ENCODE data around the gene TBPL1.

The TBPL1 gene

GRCh38 chr6:133953634-133954415 lies 801 bp downstream of the TBPL1 start:
- DNase-seq (ENCODE audit: extremely low read depth, low read depth), result no peak
- H3K4me3 ChIP-seq (replicated peaks; ENCODE audit: low read depth, low read length), result peak overlapping the region; percentile 70
- TF ChIP-seq, protein P1, sequence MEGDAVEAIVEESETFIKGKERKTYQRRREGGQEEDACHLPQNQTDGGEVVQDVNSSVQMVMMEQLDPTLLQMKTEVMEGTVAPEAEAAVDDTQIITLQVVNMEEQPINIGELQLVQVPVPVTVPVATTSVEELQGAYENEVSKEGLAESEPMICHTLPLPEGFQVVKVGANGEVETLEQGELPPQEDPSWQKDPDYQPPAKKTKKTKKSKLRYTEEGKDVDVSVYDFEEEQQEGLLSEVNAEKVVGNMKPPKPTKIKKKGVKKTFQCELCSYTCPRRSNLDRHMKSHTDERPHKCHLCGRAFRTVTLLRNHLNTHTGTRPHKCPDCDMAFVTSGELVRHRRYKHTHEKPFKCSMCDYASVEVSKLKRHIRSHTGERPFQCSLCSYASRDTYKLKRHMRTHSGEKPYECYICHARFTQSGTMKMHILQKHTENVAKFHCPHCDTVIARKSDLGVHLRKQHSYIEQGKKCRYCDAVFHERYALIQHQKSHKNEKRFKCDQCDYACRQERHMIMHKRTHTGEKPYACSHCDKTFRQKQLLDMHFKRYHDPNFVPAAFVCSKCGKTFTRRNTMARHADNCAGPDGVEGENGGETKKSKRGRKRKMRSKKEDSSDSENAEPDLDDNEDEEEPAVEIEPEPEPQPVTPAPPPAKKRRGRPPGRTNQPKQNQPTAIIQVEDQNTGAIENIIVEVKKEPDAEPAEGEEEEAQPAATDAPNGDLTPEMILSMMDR (IDR thresholded peaks at IDR 0.05; ENCODE audit: low read depth, low read length, missing control alignments), result no peak

DNA sequence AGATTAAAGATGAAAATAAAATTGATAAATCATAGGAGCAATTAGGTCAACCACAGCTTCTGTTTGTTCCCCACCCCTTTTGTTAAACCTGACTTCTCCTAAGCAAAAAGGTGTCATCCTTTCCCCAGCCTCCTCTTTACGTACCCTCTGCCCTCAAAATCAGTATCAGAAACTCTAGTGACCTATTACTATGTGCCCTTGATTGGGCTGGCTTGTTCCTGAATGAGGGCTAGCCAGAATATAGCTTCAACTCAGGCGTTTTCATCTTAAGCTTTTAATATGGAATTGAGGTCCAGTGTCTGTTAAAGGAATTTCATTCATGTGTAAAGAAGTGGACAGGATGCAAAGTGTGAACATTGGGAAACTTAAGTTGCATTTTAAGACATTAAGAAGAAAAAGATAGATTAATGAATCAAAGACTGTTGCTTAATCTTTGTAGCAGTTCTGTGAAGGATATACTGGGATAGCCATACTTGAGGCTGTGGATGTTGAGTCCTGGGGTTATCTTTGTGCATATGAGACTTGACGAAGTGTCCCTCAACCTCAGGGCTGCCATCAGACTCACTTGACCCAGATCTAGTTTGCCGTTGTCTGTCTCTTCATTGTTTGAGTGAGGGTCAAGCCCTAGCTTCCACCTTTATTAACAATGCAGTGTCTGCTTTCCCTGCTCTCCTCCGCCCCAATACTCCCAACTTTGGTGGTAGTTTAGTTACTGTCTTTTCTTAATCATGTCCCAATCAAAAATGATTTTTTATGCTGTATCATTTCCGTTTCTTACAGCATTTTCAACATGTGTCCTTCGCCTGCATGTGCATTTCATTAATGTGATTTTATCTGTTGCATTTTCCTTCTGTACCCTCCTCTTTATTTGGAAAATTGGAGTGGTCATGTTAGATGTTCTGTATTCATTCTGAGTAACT lies 1.9 kb downstream of the TBPL1 start:
- no peak for DNase-seq (ENCODE audit: extremely low read depth, low read depth)
- peak overlapping the region; percentile 70 for H3K4me3 ChIP-seq (replicated peaks; ENCODE audit: low read depth, low read length)
- TF ChIP-seq, protein P1 (IDR thresholded peaks at IDR 0.05; ENCODE audit: low read depth, low read length, missing control alignments), result no peak

DNA sequence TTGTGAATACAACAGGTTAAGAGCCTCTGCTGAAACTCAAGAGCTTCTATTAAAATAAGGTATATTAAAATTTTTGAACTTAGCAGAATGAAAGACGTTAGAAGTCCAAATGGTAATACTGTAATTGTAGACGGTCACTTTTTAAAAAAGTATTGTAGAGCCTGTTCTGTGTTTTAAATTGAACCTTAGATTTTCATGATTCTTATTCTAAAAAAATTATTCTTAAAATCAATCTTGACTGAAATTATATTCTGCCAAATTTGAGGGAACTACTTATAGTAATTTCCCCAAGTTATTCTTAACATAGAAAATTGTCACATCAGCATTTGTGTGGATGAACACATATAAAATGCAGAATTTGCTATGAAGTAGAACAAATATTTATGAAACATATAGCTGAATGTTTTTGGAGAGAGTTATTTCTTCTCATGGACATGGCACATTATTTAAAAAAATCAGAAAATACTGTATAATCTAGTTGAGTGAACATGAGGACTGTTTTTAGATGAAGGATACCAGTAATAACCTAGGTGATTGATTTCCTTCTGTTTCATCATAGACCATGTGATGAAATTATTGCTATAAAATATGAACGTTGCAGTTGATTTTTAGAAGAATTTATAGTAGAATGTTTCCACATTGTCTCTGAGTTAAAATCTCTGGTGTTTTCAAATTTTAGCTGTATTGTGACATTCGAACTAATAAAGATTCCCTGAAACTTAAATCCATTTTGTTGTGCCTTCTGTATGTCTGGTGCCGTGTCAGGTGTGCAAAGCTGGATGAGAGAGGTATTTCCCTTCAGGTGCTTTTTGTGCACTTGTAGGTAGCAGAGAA lies 2.8 kb downstream of the TBPL1 start:
- no peak for DNase-seq (ENCODE audit: extremely low read depth, low read depth)
- TF ChIP-seq, protein P1 (IDR thresholded peaks at IDR 0.05; ENCODE audit: low read depth, low read length, missing control alignments), result no peak
- no peak overlapping the region for H3K4me3 ChIP-seq (replicated peaks; ENCODE audit: low read depth, low read length)

- H3K4me3 ChIP-seq (replicated peaks; ENCODE audit: low read depth, low read length), result no peak overlapping the region
- TF ChIP-seq, protein P1 (IDR thresholded peaks at IDR 0.05; ENCODE audit: low read depth, low read length, missing control alignments), result no peak
- no peak for DNase-seq (ENCODE audit: extremely low read depth, low read depth)
Measured at GRCh38 chr6:133956416-133957049, 3.5 kb downstream of the TBPL1 start.

GRCh38 chr6:133957227-133957626 lies 4.2 kb downstream of the TBPL1 start:
- DNase-seq (ENCODE audit: extremely low read depth, low read depth), result no peak
- TF ChIP-seq, protein P1 (IDR thresholded peaks at IDR 0.05; ENCODE audit: low read depth, low read length, missing control alignments), result no peak
- H3K4me3 ChIP-seq (replicated peaks; ENCODE audit: low read depth, low read length), result no peak overlapping the region

GRCh38 chr6:133957780-133958242 lies 4.8 kb downstream of the TBPL1 start:
- TF ChIP-seq, protein P1 (IDR thresholded peaks at IDR 0.05; ENCODE audit: low read depth, low read length, missing control alignments), result no peak
- no peak overlapping the region for H3K4me3 ChIP-seq (replicated peaks; ENCODE audit: low read depth, low read length)
- DNase-seq (ENCODE audit: extremely low read depth, low read depth), result no peak

All from HFF-Myc (cell line).